Lower lobe of right lung (tissue), 2 donors: ENCODE measurements around the gene NME9. TPM values are rescaled to one million over a fixed set of nuclear protein-coding genes. Genes with fewer than 3 reads are reported as not detected.

Experiments used
- ATAC-seq, 2 donors: fragments of 200-7000 bp; cut with Tn5 transposase; one replicate each; pipeline ENCODE4 v1.9.1; 2020 to 2022; ENCODE audit warnings: mild to moderate bottlenecking in 2 of 2, moderate library complexity in 2 of 2
- DNase-seq: peaks from one replicate; pipeline ENCODE4 v3.0.0-alpha.2; 2020
- H3K27ac ChIP-seq: fragments of 200-600 bp; one replicate; pipeline ENCODE4 v1.8.0; 2022
- H3K27me3 ChIP-seq: fragments of 200-600 bp; one replicate; pipeline ENCODE4 v1.8.0; 2022; ENCODE audit warnings: low read depth
- H3K36me3 ChIP-seq: fragments of 200-600 bp; one replicate; pipeline ENCODE4 v1.8.0; 2022; ENCODE audit warnings: mild to moderate bottlenecking
- H3K4me1 ChIP-seq: fragments of 200-600 bp; one replicate; pipeline ENCODE4 v1.8.0; 2022
- H3K4me3 ChIP-seq: fragments of 200-600 bp; one replicate; pipeline ENCODE4 v1.8.0; 2022; ENCODE audit warnings: mild to moderate bottlenecking
- H3K9me3 ChIP-seq: fragments of 200-600 bp; one replicate; pipeline ENCODE4 v1.8.0; 2022
- CTCF ChIP-seq: fragments of 200-600 bp; IDR thresholded peaks from one replicate; pipeline ENCODE4 v1.8.0; 2022; ENCODE audit warnings: antibody characterized with exemption, mild to moderate bottlenecking
- intact Hi-C: fragments of 100-400 bp; cut with DNase I; formaldehyde crosslinking; loops from one replicate; pipeline ENCODE4 v1.11.0; 2022
- total RNA-seq: library from RNA; stranded (reverse); fragmentation: NEBNext Ultra II Directional; extraction: Animal tissue kit (Norgen Biotek cat#: 25700); gene quantifications from one replicate; pipeline ENCODE4 v1.2.1, GENCODE V29; 2021
- donor health status: DM: no; HTN: yes; CAD: no; lungs with severe emphysema.

The NME9 gene
- total RNA-seq, 1 donor from 2014 or later = 3.5 TPM

- no peak for TF ChIP-seq CTCF
- ATAC-seq = no peak
- H3K27ac ChIP-seq = no peak overlapping the region
- DNase-seq = no peak
- no peaks in the 10 kb centered on the region for H3K9me3 ChIP-seq
- intact Hi-C loops = no loop called here
- peaks cover 71% of the 10 kb centered on the region for H3K36me3 ChIP-seq
- H3K4me3 ChIP-seq = no peak overlapping the region
- no peaks in the 10 kb centered on the region for H3K4me1 ChIP-seq
- H3K27me3 ChIP-seq = no peaks in the 10 kb centered on the region
Observed at GRCh38 chr3:138284957-138285477, 44.6 kb downstream of the NME9 start.

- ATAC-seq (no peak), DNase-seq (no peak)
- H3K27me3 ChIP-seq = no peaks in the 10 kb centered on the region
- no peak for TF ChIP-seq CTCF
- H3K4me1 ChIP-seq = no peaks in the 10 kb centered on the region
- no peak overlapping the region for H3K27ac ChIP-seq
- H3K9me3 ChIP-seq = no peaks in the 10 kb centered on the region
- H3K36me3 ChIP-seq = peaks cover 68% of the 10 kb centered on the region
- intact Hi-C loops = no loop called here
- H3K4me3 ChIP-seq = no peak overlapping the region
Observed at GRCh38 chr3:138284079-138284478, 45.6 kb downstream of the NME9 start.

GRCh38 chr3:138282836-138283235, 46.8 kb downstream of the NME9 start:
- Histone ChIP-seq H3K4me1 (no peaks in the 10 kb centered on the region), H3K27me3 (no peaks in the 10 kb centered on the region), H3K36me3 (peaks cover 59% of the 10 kb centered on the region), H3K27ac (no peak overlapping the region), H3K4me3 (no peak overlapping the region), H3K9me3 (no peaks in the 10 kb centered on the region)
- DNase-seq (no peak), ATAC-seq (no peak)
- intact Hi-C loops = no loop called here
- TF ChIP-seq CTCF = no peak

GRCh38 chr3:138281561-138281960, 48.1 kb downstream of the NME9 start:
- no peaks in the 10 kb centered on the region for H3K27me3 ChIP-seq
- no peak overlapping the region for H3K27ac ChIP-seq
- no peaks in the 10 kb centered on the region for H3K9me3 ChIP-seq
- peaks cover 52% of the 10 kb centered on the region for H3K36me3 ChIP-seq
- DNase-seq = no peak
- no peak for TF ChIP-seq CTCF
- H3K4me3 ChIP-seq = no peak overlapping the region
- H3K4me1 ChIP-seq = no peaks in the 10 kb centered on the region
- ATAC-seq = no peak
- intact Hi-C loops = no loop called here

GRCh38 chr3:138271189-138271794, 58.4 kb downstream of the NME9 start:
- H3K27ac ChIP-seq = no peak overlapping the region
- ATAC-seq (no peak), DNase-seq (no peak)
- H3K4me1 ChIP-seq = no peaks in the 10 kb centered on the region
- intact Hi-C loops = no loop called here
- no peak overlapping the region for H3K4me3 ChIP-seq
- H3K27me3 ChIP-seq = no peaks in the 10 kb centered on the region
- H3K36me3 ChIP-seq = peaks cover 91% of the 10 kb centered on the region
- no peak for TF ChIP-seq CTCF
- no peaks in the 10 kb centered on the region for H3K9me3 ChIP-seq
